ENCODE measurements around the gene ITGA1.

GRCh38 chr5:52989781-52990527, 202.2 kb downstream of the ITGA1 start:
- TF ChIP-seq CTCF (IDR thresholded peaks at IDR 0.05; ENCODE audit: insufficient read depth, low read length) = peak; percentile 2
- TF ChIP-seq SPI1 (IDR thresholded peaks at IDR 0.05; ENCODE audit: borderline replicate concordance, low read depth) = no peak
